Breast epithelium (tissue), 3 donors: ENCODE measurements around the gene MRPL54.

Experiments
- POLR2AphosphoS5 ChIP-seq, 3 donors: sonication (generic); formaldehyde crosslinking; IDR thresholded peaks; one replicate each; pipeline ENCODE4 v1.6.1; 2017; ENCODE audit warnings: antibody characterized with exemption in 3 of 3
- TF ChIP-seq, protein P1 (sequence below), 3 donors: fragments of 450-650 bp; IDR thresholded peaks; one replicate each; pipeline ENCODE4 v1.5.1; 2016 to 2017; ENCODE audit warnings: antibody characterized with exemption in 3 of 3, mild to moderate bottlenecking in 3 of 3, moderate library complexity in 3 of 3

DNA sequence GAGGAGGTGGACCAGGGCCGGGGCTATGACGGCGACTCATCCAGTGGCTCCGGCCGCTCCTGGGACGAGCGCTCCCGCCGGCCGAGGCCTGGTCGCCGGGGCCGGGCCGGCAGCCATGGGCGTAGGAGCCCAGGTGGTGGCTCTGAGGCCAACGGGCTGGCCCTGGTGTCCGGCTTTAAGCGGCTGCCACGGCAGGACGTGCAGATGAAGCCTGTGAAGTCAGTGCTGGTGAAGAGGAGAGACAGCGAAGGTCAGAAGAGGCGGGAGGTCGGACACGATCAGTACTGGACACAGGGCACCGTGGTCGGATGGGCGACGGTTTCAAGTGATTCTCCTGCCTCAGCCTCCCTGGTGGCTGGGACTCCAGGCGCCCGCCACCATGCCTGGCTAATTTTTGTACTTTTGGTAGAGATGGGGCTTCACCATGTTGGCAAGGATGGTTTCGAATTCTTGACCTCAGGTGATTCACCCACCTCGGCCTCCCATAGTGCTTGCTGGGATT, 32.0 kb upstream of the MRPL54 start:
- TF ChIP-seq POLR2AphosphoS5 (IDR thresholded peaks at IDR 0.05), result no peak
- TF ChIP-seq, protein P1, sequence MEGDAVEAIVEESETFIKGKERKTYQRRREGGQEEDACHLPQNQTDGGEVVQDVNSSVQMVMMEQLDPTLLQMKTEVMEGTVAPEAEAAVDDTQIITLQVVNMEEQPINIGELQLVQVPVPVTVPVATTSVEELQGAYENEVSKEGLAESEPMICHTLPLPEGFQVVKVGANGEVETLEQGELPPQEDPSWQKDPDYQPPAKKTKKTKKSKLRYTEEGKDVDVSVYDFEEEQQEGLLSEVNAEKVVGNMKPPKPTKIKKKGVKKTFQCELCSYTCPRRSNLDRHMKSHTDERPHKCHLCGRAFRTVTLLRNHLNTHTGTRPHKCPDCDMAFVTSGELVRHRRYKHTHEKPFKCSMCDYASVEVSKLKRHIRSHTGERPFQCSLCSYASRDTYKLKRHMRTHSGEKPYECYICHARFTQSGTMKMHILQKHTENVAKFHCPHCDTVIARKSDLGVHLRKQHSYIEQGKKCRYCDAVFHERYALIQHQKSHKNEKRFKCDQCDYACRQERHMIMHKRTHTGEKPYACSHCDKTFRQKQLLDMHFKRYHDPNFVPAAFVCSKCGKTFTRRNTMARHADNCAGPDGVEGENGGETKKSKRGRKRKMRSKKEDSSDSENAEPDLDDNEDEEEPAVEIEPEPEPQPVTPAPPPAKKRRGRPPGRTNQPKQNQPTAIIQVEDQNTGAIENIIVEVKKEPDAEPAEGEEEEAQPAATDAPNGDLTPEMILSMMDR (IDR thresholded peaks at IDR 0.05), result no peak
